Measurements from ENCODE around the gene SPACA6.

SPACA6 gene

GRCh38 chr19:51706885-51707284 lies 13.8 kb downstream of the SPACA6 start:
- Mint-ChIP-seq H3K9me3 (peaks cover 5% of the 10 kb centered on the region), H3K4me3 (no peak overlapping the region), H3K36me3 (ENCODE audit: low read depth) (peaks cover 18% of the 10 kb centered on the region), H3K4me1 (ENCODE audit: low read depth) (peaks cover 32% of the 10 kb centered on the region), H3K27ac (no peak overlapping the region), H3K27me3 (peaks cover 16% of the 10 kb centered on the region)

GRCh38 chr19:51708811-51709210 lies 15.7 kb downstream of the SPACA6 start:
- peaks cover 5% of the 10 kb centered on the region for H3K27me3 Mint-ChIP-seq
- H3K27ac Mint-ChIP-seq, result no peak overlapping the region
- H3K4me3 Mint-ChIP-seq, result no peak overlapping the region
- H3K9me3 Mint-ChIP-seq, result peaks cover 5% of the 10 kb centered on the region
- H3K4me1 Mint-ChIP-seq (ENCODE audit: low read depth), result peaks cover 18% of the 10 kb centered on the region
- H3K36me3 Mint-ChIP-seq (ENCODE audit: low read depth), result peaks cover 18% of the 10 kb centered on the region

GRCh38 chr19:51709575-51709974 lies 16.4 kb downstream of the SPACA6 start:
- Mint-ChIP-seq H3K36me3 (ENCODE audit: low read depth) (peaks cover 18% of the 10 kb centered on the region), H3K27me3 (peaks cover 5% of the 10 kb centered on the region), H3K4me1 (ENCODE audit: low read depth) (peaks cover 17% of the 10 kb centered on the region), H3K4me3 (no peak overlapping the region), H3K9me3 (peaks cover 5% of the 10 kb centered on the region), H3K27ac (no peak overlapping the region)

GRCh38 chr19:51710163-51710562 lies 17.0 kb downstream of the SPACA6 start:
- H3K27ac Mint-ChIP-seq, result no peak overlapping the region
- H3K4me1 Mint-ChIP-seq (ENCODE audit: low read depth), result peaks cover 14% of the 10 kb centered on the region
- peaks cover 15% of the 10 kb centered on the region for H3K36me3 Mint-ChIP-seq (ENCODE audit: low read depth)
- H3K4me3 Mint-ChIP-seq, result no peak overlapping the region
- peaks cover 5% of the 10 kb centered on the region for H3K9me3 Mint-ChIP-seq
- peaks cover 5% of the 10 kb centered on the region for H3K27me3 Mint-ChIP-seq

GRCh38 chr19:51711702-51712101 lies 18.6 kb downstream of the SPACA6 start:
- Mint-ChIP-seq H3K27ac (no peak overlapping the region), H3K4me3 (no peak overlapping the region), H3K9me3 (peaks cover 5% of the 10 kb centered on the region), H3K36me3 (ENCODE audit: low read depth) (peaks cover 4% of the 10 kb centered on the region), H3K27me3 (peaks cover 9% of the 10 kb centered on the region), H3K4me1 (ENCODE audit: low read depth) (peaks cover 4% of the 10 kb centered on the region)

- peaks cover 14% of the 10 kb centered on the region for H3K27me3 Mint-ChIP-seq
- H3K27ac Mint-ChIP-seq, result no peak overlapping the region
- peaks cover 4% of the 10 kb centered on the region for H3K4me1 Mint-ChIP-seq (ENCODE audit: low read depth)
- H3K4me3 Mint-ChIP-seq, result no peak overlapping the region
- H3K36me3 Mint-ChIP-seq (ENCODE audit: low read depth), result peaks cover under 1% of the 10 kb centered on the region
- H3K9me3 Mint-ChIP-seq, result peaks cover 5% of the 10 kb centered on the region
These were observed 19.4 kb downstream of the SPACA6 start for GRCh38 chr19:51712461-51713081.

- Mint-ChIP-seq H3K36me3 (ENCODE audit: low read depth) (no peaks in the 10 kb centered on the region), H3K27me3 (peaks cover 22% of the 10 kb centered on the region), H3K9me3 (peaks cover 5% of the 10 kb centered on the region), H3K4me1 (ENCODE audit: low read depth) (peaks cover 4% of the 10 kb centered on the region), H3K4me3 (no peak overlapping the region), H3K27ac (no peak overlapping the region)
These were observed 20.5 kb downstream of the SPACA6 start for GRCh38 chr19:51713319-51714285.

- H3K4me3 Mint-ChIP-seq, result no peak overlapping the region
- H3K27me3 Mint-ChIP-seq, result peaks cover 30% of the 10 kb centered on the region
- peaks cover 5% of the 10 kb centered on the region for H3K9me3 Mint-ChIP-seq
- no peak overlapping the region for H3K27ac Mint-ChIP-seq
- peaks cover 4% of the 10 kb centered on the region for H3K4me1 Mint-ChIP-seq (ENCODE audit: low read depth)
- H3K36me3 Mint-ChIP-seq (ENCODE audit: low read depth), result no peaks in the 10 kb centered on the region
These were observed 21.7 kb downstream of the SPACA6 start for GRCh38 chr19:51714848-51715247.

GRCh38 chr19:51715850-51716249 lies 22.7 kb downstream of the SPACA6 start:
- Mint-ChIP-seq H3K4me3 (no peak overlapping the region), H3K9me3 (no peaks in the 10 kb centered on the region), H3K36me3 (ENCODE audit: low read depth) (no peaks in the 10 kb centered on the region), H3K27me3 (peaks cover 35% of the 10 kb centered on the region), H3K4me1 (ENCODE audit: low read depth) (peaks cover 4% of the 10 kb centered on the region), H3K27ac (no peak overlapping the region)

- H3K27me3 Mint-ChIP-seq, result peaks cover 38% of the 10 kb centered on the region
- H3K27ac Mint-ChIP-seq, result no peak overlapping the region
- no peak overlapping the region for H3K4me3 Mint-ChIP-seq
- no peaks in the 10 kb centered on the region for H3K9me3 Mint-ChIP-seq
- H3K4me1 Mint-ChIP-seq (ENCODE audit: low read depth), result no peaks in the 10 kb centered on the region
- no peaks in the 10 kb centered on the region for H3K36me3 Mint-ChIP-seq (ENCODE audit: low read depth)
These were observed 23.8 kb downstream of the SPACA6 start for GRCh38 chr19:51716925-51717324.

- H3K27me3 Mint-ChIP-seq, result peaks cover 52% of the 10 kb centered on the region
- H3K36me3 Mint-ChIP-seq (ENCODE audit: low read depth), result no peaks in the 10 kb centered on the region
- no peaks in the 10 kb centered on the region for H3K4me1 Mint-ChIP-seq (ENCODE audit: low read depth)
- H3K27ac Mint-ChIP-seq, result no peak overlapping the region
- no peak overlapping the region for H3K4me3 Mint-ChIP-seq
- H3K9me3 Mint-ChIP-seq, result no peaks in the 10 kb centered on the region
These were observed 26.3 kb downstream of the SPACA6 start for GRCh38 chr19:51719251-51719988.

- Mint-ChIP-seq H3K9me3 (no peaks in the 10 kb centered on the region), H3K27me3 (peaks cover 63% of the 10 kb centered on the region), H3K4me1 (ENCODE audit: low read depth) (no peaks in the 10 kb centered on the region), H3K27ac (no peak overlapping the region), H3K36me3 (ENCODE audit: low read depth) (no peaks in the 10 kb centered on the region), H3K4me3 (no peak overlapping the region)
These were observed 28.8 kb downstream of the SPACA6 start for GRCh38 chr19:51721905-51722304.

GRCh38 chr19:51722492-51722891 lies 29.4 kb downstream of the SPACA6 start:
- Mint-ChIP-seq H3K27me3 (peaks cover 64% of the 10 kb centered on the region), H3K9me3 (no peaks in the 10 kb centered on the region), H3K4me3 (no peak overlapping the region), H3K27ac (no peak overlapping the region), H3K36me3 (ENCODE audit: low read depth) (no peaks in the 10 kb centered on the region), H3K4me1 (ENCODE audit: low read depth) (no peaks in the 10 kb centered on the region)

- H3K4me3 Mint-ChIP-seq, result no peak overlapping the region
These were observed 31.4 kb downstream of the SPACA6 start for GRCh38 chr19:51724543-51724942.

GRCh38 chr19:51726049-51726448 lies 32.9 kb downstream of the SPACA6 start:
- Mint-ChIP-seq H3K4me1 (ENCODE audit: low read depth) (no peaks in the 10 kb centered on the region), H3K27me3 (peaks cover 41% of the 10 kb centered on the region), H3K4me3 (no peak overlapping the region), H3K36me3 (ENCODE audit: low read depth) (peaks cover 3% of the 10 kb centered on the region), H3K9me3 (peaks cover 3% of the 10 kb centered on the region), H3K27ac (no peak overlapping the region)

More at GRCh38 chr19:51724543-51724942, 31.4 kb downstream of the SPACA6 start:
- Mint-ChIP-seq H3K27ac (no peak overlapping the region), H3K9me3 (peaks cover 3% of the 10 kb centered on the region), H3K4me1 (ENCODE audit: low read depth) (no peaks in the 10 kb centered on the region), H3K36me3 (ENCODE audit: low read depth) (peaks cover 3% of the 10 kb centered on the region), H3K27me3 (peaks cover 54% of the 10 kb centered on the region)

Data from stimulated activated naive CD8-positive, alpha-beta T cell treated with anti-CD3 and anti-CD28 coated beads, Interleukin-15, Interleukin-2, amounts not matched to agents 100 ng/mL and 50 ng/mL, for 24 hours (primary cell).